GM18505 (cell line): ENCODE data around the gene TBX4.
"Not testable (repeated sequence)": the region's sequence is repeated elsewhere in the genome, so short reads cannot be mapped to it uniquely, and the experiment has no call there.

Experiments used
- ATAC-seq: cut with Tn5 transposase; IDR thresholded peaks from one replicate; pipeline ENCODE4 v1.9.1; 2021; ENCODE audit not compliant: unreplicated experiment
- POLR2A ChIP-seq: IDR thresholded peaks from 4 replicates; pipeline ENCODE4 v1.6.1; 2011; ENCODE audit warnings: borderline replicate concordance; ENCODE audit not compliant: insufficient read depth, insufficient read length; ENCODE audit errors: extremely low read depth

Gene TBX4

DNA sequence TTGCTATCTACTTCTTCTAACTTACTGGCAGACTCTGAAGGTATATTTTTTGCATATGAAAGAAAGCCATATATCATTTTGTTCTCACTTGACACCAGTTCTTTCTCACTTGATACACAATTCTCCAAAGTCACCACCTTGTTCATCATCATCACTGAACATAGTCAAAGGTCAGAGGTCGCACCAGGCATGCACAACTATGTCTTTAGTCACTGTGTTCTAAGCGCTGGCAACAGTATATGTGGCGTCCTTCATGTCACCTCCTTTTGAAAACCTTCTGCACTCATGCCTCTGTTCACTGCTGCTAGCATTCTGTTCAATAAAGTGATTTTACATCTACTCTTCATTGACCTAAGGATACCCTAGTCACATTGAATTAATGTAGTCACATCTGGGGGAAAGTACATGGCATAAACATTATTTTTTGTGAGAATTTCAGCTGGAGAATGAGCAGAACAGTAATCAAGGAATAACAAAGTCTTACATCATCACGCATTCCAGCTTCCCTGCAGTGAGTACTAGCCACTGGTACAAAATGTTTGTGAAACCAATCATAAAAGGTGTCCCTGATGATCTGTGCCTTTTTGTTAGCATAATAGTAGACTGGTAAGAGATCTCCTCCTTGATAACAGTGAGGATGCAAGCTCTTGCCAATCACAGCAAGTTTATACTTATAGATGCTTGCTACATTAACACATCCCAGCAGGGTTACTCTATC lies 20.5 kb upstream of the TBX4 start:
- no peak for TF ChIP-seq POLR2A
- no peak for ATAC-seq

DNA sequence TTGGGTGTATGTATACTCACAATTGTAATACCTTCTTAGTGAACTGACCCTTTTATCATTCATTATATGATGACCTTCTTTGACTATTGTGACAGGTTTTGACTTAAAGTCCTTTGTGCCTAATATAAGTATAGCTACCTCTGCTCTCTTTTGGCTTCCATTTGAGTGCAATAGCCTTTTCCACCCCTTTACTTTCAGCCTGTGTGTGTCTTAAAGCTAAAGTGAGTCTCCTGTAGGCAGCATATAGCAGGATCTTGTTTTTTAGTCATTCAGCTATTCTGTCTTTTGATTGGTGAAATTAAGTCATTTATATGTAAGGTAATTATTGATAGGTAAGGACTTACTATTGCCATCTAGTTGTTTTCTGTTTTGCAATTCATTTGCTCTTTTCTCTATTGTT lies 15.9 kb upstream of the TBX4 start:
- ATAC-seq = no peak
- TF ChIP-seq POLR2A = no peak

DNA sequence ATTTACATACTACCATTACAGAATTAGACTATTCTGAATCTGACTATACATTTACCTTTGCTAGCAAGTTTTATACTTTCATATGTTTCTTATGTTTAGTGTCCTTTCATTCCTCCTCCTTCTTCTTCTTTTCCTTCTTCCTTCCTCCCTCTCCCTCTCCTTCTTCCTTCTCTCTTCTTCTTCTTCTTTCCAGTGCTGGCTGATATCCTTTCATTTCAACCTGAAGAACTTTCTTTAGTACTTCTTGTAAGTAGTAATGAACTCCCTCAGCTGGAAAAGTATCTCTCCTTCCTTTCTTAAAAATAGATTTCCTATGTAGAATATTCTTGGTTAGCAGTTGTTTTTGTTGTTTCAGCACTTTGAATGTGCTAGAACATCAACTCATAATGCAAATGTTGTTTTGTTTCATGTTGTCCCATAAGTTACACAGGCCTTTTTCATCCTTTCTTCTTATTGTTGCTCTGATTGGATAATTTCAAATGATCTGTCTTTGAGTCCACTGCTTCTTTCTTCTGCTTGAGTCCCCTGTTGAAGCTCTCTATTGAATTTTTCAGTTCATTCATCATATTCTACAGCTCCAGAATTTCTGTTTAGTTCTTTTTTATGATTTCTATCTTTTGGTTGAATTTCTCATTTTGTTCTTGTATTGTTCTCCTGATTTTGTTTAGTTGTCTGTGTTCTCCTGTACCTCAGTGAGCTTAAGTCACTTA lies 15.1 kb upstream of the TBX4 start:
- no peak for ATAC-seq
- TF ChIP-seq POLR2A = no peak

DNA sequence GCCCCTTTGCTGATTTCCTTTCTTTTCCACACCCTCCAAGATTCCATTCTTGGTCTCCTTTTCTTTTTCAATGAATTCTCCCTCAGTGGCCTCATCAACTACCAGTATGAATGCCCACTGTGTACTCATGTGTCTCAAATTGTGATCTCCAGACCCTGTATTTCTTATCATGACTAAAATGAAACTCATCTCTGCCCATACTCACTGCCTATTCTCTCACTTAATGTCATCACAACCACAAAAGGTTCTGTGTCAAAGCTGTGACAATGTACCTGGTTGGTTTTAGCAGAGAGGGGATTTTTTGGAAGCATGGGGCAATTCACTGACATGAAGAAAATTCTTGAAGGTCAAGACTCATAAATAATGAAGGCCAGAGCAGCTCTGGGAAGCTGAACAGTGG lies 11.5 kb upstream of the TBX4 start:
- ATAC-seq = no peak
- no peak for TF ChIP-seq POLR2A

DNA sequence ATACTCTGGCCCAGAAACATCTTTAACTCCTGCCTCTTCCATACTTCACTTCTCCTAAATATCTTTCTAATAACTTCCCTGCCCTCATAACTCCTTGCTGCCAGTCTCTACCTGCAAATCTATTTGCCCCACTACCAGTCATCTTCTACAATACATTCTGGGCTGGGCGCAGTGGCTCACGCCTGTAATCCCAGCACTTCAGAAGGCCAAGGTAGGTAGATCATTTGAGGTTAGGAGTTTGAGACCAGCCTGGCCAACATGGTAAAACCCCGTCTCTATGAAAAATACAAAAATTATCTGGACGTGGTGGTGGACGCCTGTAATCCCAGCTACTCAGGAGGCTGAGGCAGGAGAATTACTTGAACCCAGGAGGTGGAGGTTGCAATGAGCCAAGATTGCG lies 10.7 kb upstream of the TBX4 start:
- not testable (repeated sequence) for ATAC-seq

DNA sequence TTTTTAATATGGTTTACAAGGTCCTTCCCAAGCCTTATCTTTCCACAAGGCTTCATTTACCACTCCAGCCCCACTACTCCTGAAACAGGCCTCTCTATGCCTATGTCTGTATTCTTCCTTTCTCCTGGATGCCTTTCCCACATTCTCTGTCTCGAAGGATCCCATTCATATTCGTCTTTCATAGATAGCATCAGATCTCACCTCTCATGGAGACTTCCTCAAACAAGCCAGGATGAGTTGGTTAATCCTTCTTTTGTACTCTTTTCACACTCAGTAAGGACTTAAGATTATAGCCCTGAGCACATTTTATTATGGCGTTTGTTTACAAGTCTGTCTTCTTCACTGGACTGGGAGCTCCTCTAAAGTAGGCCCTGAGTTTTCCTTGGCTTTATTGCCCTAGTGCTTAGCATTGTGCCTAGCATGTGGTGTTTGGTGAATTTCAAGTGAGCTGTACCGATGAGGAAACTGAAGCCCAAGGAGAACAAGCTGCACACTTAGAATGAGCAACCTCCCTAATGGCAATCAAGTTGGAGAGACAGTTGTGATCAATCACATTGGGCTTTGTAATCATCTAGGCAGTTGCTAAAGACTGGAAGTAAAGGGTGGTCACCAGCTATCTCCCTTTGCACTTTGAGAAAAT lies 10.0 kb upstream of the TBX4 start:
- TF ChIP-seq POLR2A = no peak
- ATAC-seq = no peak

DNA sequence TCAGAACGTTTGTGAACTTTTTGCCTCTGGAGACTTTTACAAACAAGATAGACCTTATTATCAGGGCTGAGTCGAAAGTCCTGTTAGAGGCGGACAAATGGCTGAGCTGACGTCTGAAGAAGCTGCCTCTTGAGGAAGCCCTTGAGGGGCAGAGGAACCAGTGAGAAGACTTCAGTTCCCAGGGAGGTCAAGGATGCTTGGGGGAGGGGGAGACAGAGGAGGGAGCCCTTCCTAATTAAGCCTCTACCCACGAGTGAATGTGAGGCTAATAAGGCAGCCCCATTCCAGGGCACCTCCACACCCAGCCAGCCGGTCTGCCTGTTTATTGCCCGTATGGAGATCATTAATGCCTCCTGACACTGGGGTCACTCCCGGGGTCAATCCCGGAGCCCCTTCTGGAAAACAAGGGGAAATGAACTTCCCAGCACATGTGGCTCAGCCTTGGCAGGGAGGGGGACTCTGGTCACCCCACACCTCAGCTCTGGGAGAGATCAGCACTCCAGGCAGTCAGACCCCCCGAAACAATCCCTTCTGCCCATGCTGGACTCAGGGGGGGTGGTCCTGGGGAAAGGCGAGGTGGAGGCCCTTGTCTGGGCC lies 9.2 kb upstream of the TBX4 start:
- TF ChIP-seq POLR2A = no peak
- ATAC-seq = no peak

DNA sequence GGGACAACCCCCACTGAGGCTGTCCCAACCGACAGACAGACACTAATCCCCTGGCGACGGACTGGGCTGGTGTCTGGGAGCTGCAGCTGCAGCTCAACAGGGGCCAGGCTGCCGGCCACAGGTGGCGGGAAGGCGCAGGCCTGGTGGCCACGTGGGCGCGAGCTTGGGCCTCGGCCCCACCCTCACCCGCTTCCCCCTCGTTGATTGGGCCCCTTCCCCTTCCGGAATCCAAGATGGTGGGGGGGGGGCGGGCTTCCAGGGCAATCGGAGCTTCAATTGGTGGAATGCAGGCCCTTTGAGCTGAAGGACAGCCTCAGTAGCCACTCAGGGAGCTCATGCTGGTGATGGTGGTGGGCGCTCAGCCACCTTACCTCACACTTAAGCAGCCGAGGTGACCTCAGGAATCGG lies 8.7 kb upstream of the TBX4 start:
- ATAC-seq = no peak
- no peak for TF ChIP-seq POLR2A

DNA sequence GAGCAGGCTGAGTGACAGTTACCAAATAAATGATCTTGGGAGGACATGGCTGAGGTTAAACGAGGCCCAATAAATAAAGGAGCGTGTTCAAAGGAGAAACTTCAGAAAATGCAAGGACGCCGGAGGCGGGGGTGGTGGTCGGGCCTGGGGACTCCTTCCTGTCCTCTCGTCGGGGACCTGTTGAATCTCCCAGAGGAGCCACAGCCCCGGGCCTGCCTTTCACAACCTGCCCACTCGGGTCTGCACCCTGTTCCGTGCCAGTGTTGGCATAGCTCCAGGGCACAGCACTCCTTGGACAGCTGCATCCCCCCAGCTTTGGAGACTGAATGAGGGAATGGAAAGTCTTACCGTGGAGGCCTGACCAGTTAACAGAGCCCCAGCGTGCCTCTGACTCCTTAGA lies 8.1 kb upstream of the TBX4 start:
- no peak for TF ChIP-seq POLR2A
- ATAC-seq = no peak

DNA sequence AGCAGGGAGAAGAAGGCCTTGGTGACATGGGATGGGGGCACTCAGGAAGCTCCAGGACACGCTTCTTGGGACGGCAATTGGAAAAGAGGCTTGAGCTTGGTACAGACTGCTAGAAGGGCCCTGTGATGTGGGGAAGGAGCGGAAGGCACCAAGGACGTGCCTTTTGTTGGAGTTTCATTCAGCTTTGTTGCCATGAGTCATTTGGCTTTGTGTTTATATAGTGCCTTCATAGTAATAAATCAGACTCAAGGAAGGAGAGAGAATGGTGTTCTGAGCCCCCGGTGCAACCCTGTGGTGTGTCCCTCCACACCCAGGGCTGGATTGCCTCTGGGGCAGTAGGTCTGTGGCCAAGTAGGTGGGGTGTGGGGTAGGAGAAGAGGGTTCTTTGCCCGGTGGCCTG lies 7.4 kb upstream of the TBX4 start:
- no peak for ATAC-seq
- no peak for TF ChIP-seq POLR2A

DNA sequence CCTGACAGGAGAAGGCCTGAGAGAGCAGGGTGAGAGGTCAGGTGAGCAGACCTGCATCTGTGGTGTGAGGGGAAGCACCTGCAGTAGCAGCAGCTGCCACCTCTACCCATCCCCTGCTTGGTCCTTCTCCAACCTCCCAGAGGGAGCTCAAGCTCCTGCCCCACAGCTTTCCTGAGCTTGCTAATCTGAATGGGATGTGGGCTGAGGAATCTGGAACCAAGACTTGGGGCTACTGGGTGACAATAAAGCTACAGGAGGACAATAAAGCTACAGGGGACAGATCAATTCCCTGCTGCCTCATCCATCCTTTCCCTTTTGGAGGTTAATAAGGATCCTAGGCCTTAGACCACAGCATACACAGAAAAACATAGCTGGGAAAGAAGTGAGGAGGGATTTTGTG lies 4.9 kb upstream of the TBX4 start:
- no peak for TF ChIP-seq POLR2A
- ATAC-seq = no peak

DNA sequence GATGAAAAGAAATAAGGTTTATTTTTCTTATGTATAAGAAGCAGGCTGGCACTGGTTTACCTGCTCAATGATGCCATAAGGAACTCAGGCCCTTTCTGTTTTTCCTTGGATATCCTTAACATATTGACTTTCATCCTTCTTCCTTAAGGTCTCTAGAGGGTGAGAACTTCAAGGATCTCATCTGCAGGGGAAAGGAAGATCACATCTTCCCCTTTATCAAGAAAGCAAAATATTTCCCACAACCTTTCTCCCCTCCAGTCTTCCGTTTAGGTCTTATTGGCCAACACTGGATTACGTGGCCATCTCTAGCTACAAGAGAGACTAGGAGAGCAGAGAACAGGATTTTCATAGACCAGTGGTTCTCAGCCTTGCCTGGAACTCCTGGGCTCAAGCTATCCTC lies 4.2 kb upstream of the TBX4 start:
- no peak for ATAC-seq
- TF ChIP-seq POLR2A = no peak

DNA sequence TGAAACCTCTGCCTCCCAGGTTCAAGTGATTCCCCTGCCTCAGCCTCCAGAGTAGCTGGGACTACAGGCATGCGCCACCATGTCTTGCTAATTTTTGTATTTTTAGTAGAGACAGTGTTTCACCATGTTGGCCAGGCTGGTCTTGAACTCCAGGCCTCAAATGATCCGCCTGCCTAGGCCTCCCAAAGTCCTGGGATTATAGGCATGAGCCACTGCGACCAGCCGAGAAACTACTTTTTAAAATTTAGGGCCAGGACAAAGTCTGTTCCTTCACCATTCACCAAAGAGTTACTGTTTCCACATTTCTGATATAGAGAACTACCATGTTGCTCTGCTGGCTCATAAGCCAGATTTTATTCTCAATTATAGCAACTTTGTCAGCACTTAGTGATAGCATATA lies 3.1 kb upstream of the TBX4 start:
- not testable (repeated sequence) for ATAC-seq

DNA sequence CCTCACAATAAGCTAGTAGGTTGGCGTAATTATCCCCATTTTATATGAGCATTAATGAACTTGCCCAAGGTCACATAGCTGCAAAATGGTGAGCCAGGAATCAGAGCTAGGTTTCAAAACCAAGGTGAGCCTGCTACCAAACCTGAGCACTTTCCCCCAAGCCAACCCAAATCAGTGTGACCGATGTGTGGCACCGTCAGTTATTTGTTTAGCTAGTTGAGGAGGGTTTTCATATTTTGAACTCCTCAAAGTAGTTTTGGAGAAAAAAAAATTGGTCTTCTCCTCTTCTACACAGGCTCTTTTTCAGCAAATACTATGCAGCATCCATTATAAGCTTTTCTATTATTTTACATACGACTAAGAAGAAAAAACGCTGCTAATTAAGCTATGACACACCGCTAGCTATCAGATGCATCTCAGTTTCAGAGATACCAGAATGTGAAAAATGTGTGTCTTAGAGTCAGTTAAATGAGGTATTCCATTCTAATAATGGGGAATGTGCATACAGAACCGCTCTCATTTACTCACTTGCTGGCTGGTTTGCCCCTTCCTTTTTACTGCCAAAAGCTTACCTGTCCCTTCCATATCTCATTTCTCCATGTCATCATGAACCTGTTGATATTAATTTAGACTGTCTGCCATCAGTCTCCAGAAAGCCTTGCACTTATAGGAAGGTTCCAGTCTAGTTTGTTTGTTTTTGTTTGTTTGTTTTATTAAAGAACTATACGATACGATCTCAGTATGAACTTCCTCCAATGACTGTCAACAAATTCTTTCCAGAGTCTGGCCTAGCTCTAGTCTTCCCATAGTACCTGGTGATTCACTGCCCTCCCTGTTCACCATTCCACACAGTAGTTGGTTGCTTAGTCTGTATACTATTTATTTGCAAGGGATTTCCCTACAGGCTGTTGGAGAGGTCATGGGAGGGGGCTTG lies 2.2 kb upstream of the TBX4 start:
- no peak for ATAC-seq
- no peak for TF ChIP-seq POLR2A
